Aorta (tissue), 5 donors: ENCODE data around the gene SPSB3. TPM values are rescaled to one million over a fixed set of nuclear protein-coding genes. Genes with fewer than 3 reads are reported as not detected.

Experiments
- ATAC-seq: fragments of 200-7000 bp; cut with Tn5 transposase; one replicate; pipeline ENCODE4 v1.9.1; 2022; ENCODE audit warnings: moderate library complexity; ENCODE audit not compliant: low FRiP score
- DNase-seq, 2 donors: peaks; one replicate each; pipeline ENCODE4 v3.0.0-alpha.2; 2020
- H3K27ac ChIP-seq, 2 donors: one replicate each; pipeline ENCODE4 v1.5.1; 2013; ENCODE audit warnings: low read length in 2 of 2, mild to moderate bottlenecking in 2 of 2, moderate library complexity in 2 of 2, control low read depth in 1 of 2, inconsistent platforms in 1 of 2, low read depth in 1 of 2
- H3K27me3 ChIP-seq, 2 donors: one replicate each; pipeline ENCODE4 v1.6.1; 2013; ENCODE audit warnings: control low read depth in 1 of 2, low read length in 1 of 2, mild to moderate bottlenecking in 1 of 2, moderate library complexity in 1 of 2; ENCODE audit not compliant: insufficient read depth in 2 of 2, control insufficient read depth in 1 of 2
- H3K36me3 ChIP-seq, 2 donors: one replicate each; pipeline ENCODE4 v1.6.1; 2013; ENCODE audit warnings: control low read depth in 1 of 2, low read length in 1 of 2, mild to moderate bottlenecking in 1 of 2; ENCODE audit not compliant: insufficient read depth in 2 of 2, control insufficient read depth in 1 of 2
- H3K4me1 ChIP-seq, 2 donors: one replicate each; pipeline ENCODE4 v1.6.1; 2013; ENCODE audit warnings: low read length in 2 of 2, control low read depth in 1 of 2, mild to moderate bottlenecking in 1 of 2, moderate library complexity in 1 of 2; ENCODE audit not compliant: insufficient read depth in 2 of 2, control insufficient read depth in 1 of 2
- H3K4me3 ChIP-seq, 2 donors: one replicate each; pipeline ENCODE4 v1.5.1; 2013; ENCODE audit warnings: low read length in 2 of 2, control low read depth in 1 of 2, mild to moderate bottlenecking in 1 of 2
- H3K9me3 ChIP-seq: one replicate; pipeline ENCODE4 v1.6.1; 2013; ENCODE audit warnings: mild to moderate bottlenecking, low read length; ENCODE audit not compliant: control insufficient read depth
- WGBS, 2 donors: extraction: QIAGEN DNeasy Blood & Tissue Kit; methylation state at CpG; one replicate each; pipeline ENCODE4 v1.1.7; 2013; 5-methylcytosine and 5-hydroxymethylcytosine counted together
- intact Hi-C, 2 donors: fragments of 100-400 bp; cut with DNase I; formaldehyde crosslinking; loops; one replicate each; pipeline versions ENCODE4 v1.14.2 to v1.15.0; 2022
- polyA plus RNA-seq, 2 donors: library from polyadenylated mRNA; stranded (reverse); fragments of 200-250 nt; gene quantifications; one replicate each; pipeline ENCODE4 v1.2.3, GENCODE V29; 2013
- total RNA-seq, 2 donors: library from RNA; stranded (reverse); fragmentation: NEBNext Ultra II Directional; extraction: Animal tissue kit (Norgen Biotek cat#: 25700); gene quantifications; one replicate each; pipeline ENCODE4 v1.2.1, GENCODE V29; 2021
- donor health status: healthy with polysubstance abuse.
- donor health status: Bipolar disorder and iron deficiency.
- donor health status: DM: no; HTN: no; CAD: no.
- donor health status: DM: no; HTN: no; CAD: no.
- donor health status: DM: yes; HTN: yes; CAD: no.

SPSB3 gene
- total and polyA plus RNA-seq, 4 donors, result 25.8 to 322 (median 33.7) TPM

GRCh38 chr16:1792836-1793577 is 10.6 kb upstream of the SPSB3 start:
- no peak overlapping the region for H3K27ac ChIP-seq
- H3K27me3 ChIP-seq, result no peaks in the 10 kb centered on the region
- WGBS, 2 donors, result 86 to 89% methylated on average over 28 to 33 of the region's 33 CpGs
- DNase-seq (peak; percentile 45 to 73), ATAC-seq (no peak)
- peaks cover under 1% of the 10 kb centered on the region for H3K9me3 ChIP-seq
- no peaks in the 10 kb centered on the region for H3K4me1 ChIP-seq
- no peaks in the 10 kb centered on the region for H3K36me3 ChIP-seq
- intact Hi-C loops, result no loop called here
- no peak overlapping the region for H3K4me3 ChIP-seq

GRCh38 chr16:1791943-1792812 is 9.8 kb upstream of the SPSB3 start:
- Histone ChIP-seq H3K4me1 (no peaks in the 10 kb centered on the region), H3K27ac (no peak overlapping the region), H3K4me3 (no peak overlapping the region), H3K9me3 (no peaks in the 10 kb centered on the region), H3K27me3 (no peaks in the 10 kb centered on the region), H3K36me3 (no peaks in the 10 kb centered on the region)
- WGBS, 2 donors, result 84 to 85% methylated on average over 57 to 59 of the region's 59 CpGs
- ATAC-seq (no peak), DNase-seq (peak; percentile 41 to 76)
- intact Hi-C loops, result no loop called here

DNA sequence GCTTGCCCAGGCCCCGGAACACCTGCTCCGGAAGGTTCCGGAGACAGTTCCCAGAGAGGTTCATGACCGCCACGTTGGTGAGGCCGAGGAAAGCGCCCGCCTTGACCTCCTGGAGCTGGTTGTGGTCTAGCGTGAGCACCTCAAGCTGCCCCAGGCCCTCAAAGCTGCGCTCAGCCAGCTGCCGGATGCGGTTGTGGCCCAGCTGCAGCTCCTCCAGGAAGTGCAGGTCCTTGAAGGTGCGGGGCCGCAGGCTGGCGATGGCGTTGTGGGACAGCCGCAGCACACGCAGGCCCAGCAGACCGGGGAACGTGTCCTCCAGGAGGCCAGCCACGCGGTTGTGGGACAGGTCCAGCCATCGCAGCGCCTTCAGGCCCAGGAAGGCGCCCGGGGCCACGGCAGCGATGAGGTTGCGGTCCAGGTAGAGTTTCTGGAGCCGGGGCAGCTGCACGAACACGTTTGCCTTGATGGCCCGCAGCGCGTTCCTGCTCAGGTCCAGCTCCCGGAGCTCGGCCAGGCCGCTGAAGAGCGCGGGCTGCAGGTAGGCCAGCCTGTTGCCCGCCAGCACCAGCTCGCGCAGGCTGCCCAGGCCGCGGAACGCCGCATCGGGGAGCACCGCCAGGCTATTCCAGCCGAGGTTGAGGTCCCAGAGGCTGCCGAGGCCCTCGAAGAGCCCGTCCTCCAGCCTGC is 9.0 kb upstream of the SPSB3 start:
- no peaks in the 10 kb centered on the region for H3K36me3 ChIP-seq
- intact Hi-C loops, result no loop called here
- no peaks in the 10 kb centered on the region for H3K9me3 ChIP-seq
- no peaks in the 10 kb centered on the region for H3K4me1 ChIP-seq
- 94 to 95% methylated on average over 48 to 53 of the region's 53 CpGs for WGBS, 2 donors
- DNase-seq, result peak; percentile 45 to 73
- H3K27ac ChIP-seq, result no peak overlapping the region
- H3K4me3 ChIP-seq, result no peak overlapping the region
- H3K27me3 ChIP-seq, result no peaks in the 10 kb centered on the region
- ATAC-seq, result no peak

DNA sequence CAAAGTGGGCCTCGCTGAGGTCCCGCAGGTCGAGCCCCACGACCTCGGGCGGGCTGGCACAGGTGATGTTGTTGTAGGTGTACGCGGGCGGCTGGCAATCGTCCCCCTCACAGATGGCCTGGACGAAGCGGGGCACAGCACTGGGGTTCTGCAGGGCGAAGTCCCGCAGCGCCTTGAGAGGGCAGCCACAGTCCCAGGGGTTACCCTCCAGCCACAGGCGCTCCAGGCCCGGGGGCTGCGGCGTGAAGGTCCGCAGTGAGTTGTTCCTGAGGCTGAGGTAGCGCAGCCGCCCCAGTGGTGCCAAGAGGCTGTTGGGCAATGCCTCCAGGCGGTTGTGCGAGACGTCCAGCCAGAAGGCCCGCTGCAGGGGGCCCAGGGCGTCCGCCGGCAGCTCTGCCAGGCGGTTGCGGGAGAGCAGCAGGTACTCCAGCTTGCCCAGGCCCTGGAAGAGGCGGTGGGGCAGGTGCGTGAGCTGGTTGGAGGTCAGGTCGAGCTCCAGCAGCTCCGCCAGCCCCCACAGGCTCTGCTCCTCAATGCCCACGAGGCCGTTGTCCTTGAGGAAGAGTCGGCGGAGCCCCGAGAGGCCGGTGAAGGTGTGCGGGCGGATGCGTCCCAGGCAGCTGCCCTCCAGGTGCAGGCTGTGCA is 8.4 kb upstream of the SPSB3 start:
- no peaks in the 10 kb centered on the region for H3K36me3 ChIP-seq
- DNase-seq (peak; percentile 42 to 61), ATAC-seq (no peak)

GRCh38 chr16:1790261-1790610 is 7.9 kb upstream of the SPSB3 start:
- H3K27me3 ChIP-seq, result no peaks in the 10 kb centered on the region
- H3K9me3 ChIP-seq, result no peaks in the 10 kb centered on the region
- peak; percentile 42 to 57 for DNase-seq
- no peak overlapping the region for H3K4me3 ChIP-seq
- no peaks in the 10 kb centered on the region for H3K4me1 ChIP-seq
- no peaks in the 10 kb centered on the region for H3K36me3 ChIP-seq
- no peak for ATAC-seq
- no peak overlapping the region for H3K27ac ChIP-seq
- intact Hi-C loops, result no loop called here
- 93% methylated on average over 15 of the region's 15 CpGs for WGBS, 2 donors

More for the DNA sequence above, 8.4 kb upstream of the SPSB3 start:
- Histone ChIP-seq H3K4me1 (no peaks in the 10 kb centered on the region), H3K27ac (no peak overlapping the region), H3K4me3 (no peak overlapping the region), H3K9me3 (no peaks in the 10 kb centered on the region), H3K27me3 (no peaks in the 10 kb centered on the region)
- WGBS, 2 donors, result 94% methylated on average over 38 to 44 of the region's 44 CpGs
- intact Hi-C loops, result no loop called here

GRCh38 chr16:1789643-1790045 is 7.3 kb upstream of the SPSB3 start:
- no peaks in the 10 kb centered on the region for H3K4me1 ChIP-seq
- intact Hi-C loops, result no loop called here
- 88 to 91% methylated on average over 25 of the region's 25 CpGs for WGBS, 2 donors
- H3K4me3 ChIP-seq, result no peak overlapping the region
- peak; percentile 44 to 65 for DNase-seq
- no peak overlapping the region for H3K27ac ChIP-seq
- no peaks in the 10 kb centered on the region for H3K9me3 ChIP-seq
- ATAC-seq, result no peak
- no peaks in the 10 kb centered on the region for H3K36me3 ChIP-seq
- H3K27me3 ChIP-seq, result no peaks in the 10 kb centered on the region

GRCh38 chr16:1788708-1789100 is 6.3 kb upstream of the SPSB3 start:
- peak; percentile 42 to 66 for DNase-seq
- WGBS, 2 donors, result 44 to 55% methylated on average over 19 of the region's 19 CpGs
- no peak overlapping the region for H3K27ac ChIP-seq
- no peak for ATAC-seq
- no peak overlapping the region for H3K4me3 ChIP-seq
- no peaks in the 10 kb centered on the region for H3K4me1 ChIP-seq
- H3K27me3 ChIP-seq, result no peaks in the 10 kb centered on the region
- no peaks in the 10 kb centered on the region for H3K9me3 ChIP-seq
- intact Hi-C loops, result no loop called here
- no peaks in the 10 kb centered on the region for H3K36me3 ChIP-seq

- Histone ChIP-seq H3K4me3 (no peak overlapping the region), H3K4me1 (no peaks in the 10 kb centered on the region), H3K9me3 (no peaks in the 10 kb centered on the region), H3K36me3 (no peaks in the 10 kb centered on the region), H3K27me3 (no peaks in the 10 kb centered on the region), H3K27ac (no peak overlapping the region)
- peak; percentile 43 to 59 for DNase-seq
- 91 to 92% methylated on average over 37 to 38 of the region's 38 CpGs for WGBS, 2 donors
- intact Hi-C loops, result no loop called here
- ATAC-seq, result no peak
These were observed 5.8 kb upstream of the SPSB3 start for GRCh38 chr16:1788095-1788707.
